Gastrocnemius medialis (tissue), 4 donors: ENCODE data around the gene DPEP1.

Source experiments
- POLR2A ChIP-seq, 2 donors: fragments of 450-650 bp; IDR thresholded peaks; one replicate each; pipeline ENCODE4 v1.6.1; 2017; ENCODE audit warnings: antibody characterized with exemption in 2 of 2, mild to moderate bottlenecking in 2 of 2, moderate library complexity in 2 of 2
- TF ChIP-seq, protein P1 (sequence below), 5 experiments: fragments of 450-650 bp in 3 of 5; fragments of 200-600 bp in 2 of 5; sonication (generic) in 2 of 5; IDR thresholded peaks in 4 of 5; conservative IDR thresholded peaks in 1 of 5; 1 replicate in 4 of 5; 2 replicates in 1 of 5; pipeline ENCODE4 v1.5.1; 2016 to 2019; ENCODE audit warnings: antibody characterized with exemption in 5 of 5, mild to moderate bottlenecking in 3 of 5, moderate library complexity in 3 of 5

GRCh38 chr16:89586853-89587252, 26.6 kb upstream of the DPEP1 start:
- TF ChIP-seq, protein P1, sequence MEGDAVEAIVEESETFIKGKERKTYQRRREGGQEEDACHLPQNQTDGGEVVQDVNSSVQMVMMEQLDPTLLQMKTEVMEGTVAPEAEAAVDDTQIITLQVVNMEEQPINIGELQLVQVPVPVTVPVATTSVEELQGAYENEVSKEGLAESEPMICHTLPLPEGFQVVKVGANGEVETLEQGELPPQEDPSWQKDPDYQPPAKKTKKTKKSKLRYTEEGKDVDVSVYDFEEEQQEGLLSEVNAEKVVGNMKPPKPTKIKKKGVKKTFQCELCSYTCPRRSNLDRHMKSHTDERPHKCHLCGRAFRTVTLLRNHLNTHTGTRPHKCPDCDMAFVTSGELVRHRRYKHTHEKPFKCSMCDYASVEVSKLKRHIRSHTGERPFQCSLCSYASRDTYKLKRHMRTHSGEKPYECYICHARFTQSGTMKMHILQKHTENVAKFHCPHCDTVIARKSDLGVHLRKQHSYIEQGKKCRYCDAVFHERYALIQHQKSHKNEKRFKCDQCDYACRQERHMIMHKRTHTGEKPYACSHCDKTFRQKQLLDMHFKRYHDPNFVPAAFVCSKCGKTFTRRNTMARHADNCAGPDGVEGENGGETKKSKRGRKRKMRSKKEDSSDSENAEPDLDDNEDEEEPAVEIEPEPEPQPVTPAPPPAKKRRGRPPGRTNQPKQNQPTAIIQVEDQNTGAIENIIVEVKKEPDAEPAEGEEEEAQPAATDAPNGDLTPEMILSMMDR (IDR thresholded peaks at IDR 0.05 in 4 of 5, conservative IDR thresholded peaks at IDR 0.05 in 1 of 5): no peak
- no peak for TF ChIP-seq POLR2A (IDR thresholded peaks at IDR 0.05)
